SH-SY5Y (cell line): ENCODE measurements around the gene KRT76.

ENCODE experiments used
- GATA2 ChIP-seq: IDR thresholded peaks from 2 replicates; pipeline ENCODE4 v1.6.1; 2011; ENCODE audit warnings: mild to moderate bottlenecking, low read depth, low read length
- GATA3 ChIP-seq: IDR thresholded peaks from 2 replicates; pipeline ENCODE4 v1.6.1; 2011; ENCODE audit warnings: low read depth, mild to moderate bottlenecking, low read length, moderate library complexity

The KRT76 gene

DNA sequence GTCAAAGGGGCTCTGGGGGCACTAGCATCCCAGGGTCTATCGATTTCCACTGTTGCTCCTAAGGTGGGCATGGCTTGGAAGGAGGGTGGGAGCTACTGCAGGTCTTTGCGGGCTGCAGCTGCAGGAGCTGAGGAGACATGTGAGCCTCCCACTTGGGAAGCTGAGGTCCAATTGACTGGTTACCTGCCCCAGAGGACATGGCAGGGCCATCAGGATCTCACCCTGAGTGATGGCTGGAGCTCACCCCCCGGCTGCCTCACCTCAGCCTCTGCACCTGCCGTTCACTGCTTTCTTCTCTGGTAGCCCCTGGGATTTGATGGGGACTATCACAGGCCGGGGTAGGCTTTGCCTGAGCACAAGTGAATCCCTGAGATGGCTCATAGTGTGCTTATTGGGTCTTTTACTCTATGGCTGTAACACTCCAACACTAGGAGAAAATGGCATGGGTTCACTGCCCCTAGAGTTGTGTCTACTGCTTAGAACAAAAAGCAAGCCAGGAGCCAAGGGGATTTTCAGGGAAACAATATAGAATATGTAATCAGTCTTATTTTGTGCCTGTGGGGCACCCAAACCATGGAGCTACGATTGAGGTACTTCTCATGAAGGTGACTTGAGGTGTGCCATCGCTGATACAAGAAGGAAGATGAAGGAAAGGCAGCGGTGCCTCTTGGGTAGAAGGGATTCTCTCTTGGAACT lies 40.0 kb upstream of the KRT76 start:
- no peak for TF ChIP-seq GATA2
- TF ChIP-seq GATA3: no peak

DNA sequence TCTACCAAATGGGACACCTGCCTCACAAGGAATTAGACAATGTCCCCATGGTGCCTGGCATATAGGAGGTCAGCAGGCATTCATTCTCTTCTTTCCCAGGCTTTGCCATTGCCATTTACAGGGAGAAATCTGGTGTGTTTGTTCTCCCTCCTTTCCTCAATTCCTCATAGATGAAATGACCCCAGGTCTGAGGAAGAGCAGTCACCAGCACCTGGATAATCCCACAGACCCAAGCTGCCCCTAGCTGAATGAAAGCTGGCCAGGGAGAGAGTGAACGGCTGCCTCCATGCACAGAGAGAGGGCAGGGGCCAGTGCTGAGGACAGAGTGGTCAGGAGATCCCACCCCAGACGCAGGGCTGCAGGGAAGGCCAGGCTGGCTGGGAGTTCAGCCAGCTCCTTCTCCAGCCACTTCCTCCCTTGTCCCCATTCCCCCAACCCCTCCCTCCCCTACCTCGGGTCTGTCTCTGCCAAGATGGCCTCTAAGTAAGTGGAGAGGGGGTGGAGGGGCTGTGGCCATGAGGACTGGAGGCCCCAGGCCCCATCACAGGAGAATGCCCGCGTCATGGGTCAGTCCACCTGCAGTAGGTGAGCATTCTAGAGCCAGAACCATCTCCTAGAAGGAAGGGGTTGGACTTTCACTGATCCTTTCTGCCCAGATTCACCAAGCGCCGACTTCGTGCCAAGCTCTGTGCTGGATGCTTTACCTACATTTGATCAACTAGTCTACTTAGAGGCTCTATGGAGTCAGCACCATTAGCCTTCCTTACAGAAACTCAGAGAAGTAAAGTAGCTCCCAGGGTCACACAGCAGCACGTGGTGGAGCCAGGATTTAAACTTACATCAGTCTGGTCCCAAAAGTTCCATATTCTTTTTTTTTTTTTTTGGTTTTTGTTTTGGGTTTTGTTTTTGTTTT lies 38.8 kb upstream of the KRT76 start:
- TF ChIP-seq GATA2: no peak
- no peak for TF ChIP-seq GATA3

GRCh38 chr12:52815161-52815560 lies 38.0 kb upstream of the KRT76 start:
- no peak for TF ChIP-seq GATA2
- TF ChIP-seq GATA3: no peak

DNA sequence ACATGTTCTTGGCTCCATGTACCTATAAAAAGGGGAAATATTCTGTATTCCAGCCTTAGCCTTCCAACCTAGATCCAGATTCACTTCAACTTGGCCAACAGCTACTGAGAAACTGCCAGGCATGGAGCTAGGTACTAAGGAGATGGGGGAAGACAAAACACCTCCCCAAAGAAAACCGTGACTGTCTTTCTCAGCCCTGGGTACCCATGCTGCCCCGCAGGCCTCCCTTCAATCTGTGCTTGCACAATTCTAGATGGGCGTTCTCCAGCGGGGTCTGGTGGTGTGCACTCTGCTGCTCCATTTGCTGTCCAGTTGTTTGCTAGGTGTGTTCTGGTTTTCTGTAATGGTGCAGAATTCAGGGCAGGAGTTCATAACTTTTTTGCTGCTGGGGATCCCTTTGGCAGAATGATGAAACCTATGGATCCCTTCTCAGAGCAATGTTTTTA lies 37.6 kb upstream of the KRT76 start:
- TF ChIP-seq GATA3 (no peak), GATA2 (no peak)

DNA sequence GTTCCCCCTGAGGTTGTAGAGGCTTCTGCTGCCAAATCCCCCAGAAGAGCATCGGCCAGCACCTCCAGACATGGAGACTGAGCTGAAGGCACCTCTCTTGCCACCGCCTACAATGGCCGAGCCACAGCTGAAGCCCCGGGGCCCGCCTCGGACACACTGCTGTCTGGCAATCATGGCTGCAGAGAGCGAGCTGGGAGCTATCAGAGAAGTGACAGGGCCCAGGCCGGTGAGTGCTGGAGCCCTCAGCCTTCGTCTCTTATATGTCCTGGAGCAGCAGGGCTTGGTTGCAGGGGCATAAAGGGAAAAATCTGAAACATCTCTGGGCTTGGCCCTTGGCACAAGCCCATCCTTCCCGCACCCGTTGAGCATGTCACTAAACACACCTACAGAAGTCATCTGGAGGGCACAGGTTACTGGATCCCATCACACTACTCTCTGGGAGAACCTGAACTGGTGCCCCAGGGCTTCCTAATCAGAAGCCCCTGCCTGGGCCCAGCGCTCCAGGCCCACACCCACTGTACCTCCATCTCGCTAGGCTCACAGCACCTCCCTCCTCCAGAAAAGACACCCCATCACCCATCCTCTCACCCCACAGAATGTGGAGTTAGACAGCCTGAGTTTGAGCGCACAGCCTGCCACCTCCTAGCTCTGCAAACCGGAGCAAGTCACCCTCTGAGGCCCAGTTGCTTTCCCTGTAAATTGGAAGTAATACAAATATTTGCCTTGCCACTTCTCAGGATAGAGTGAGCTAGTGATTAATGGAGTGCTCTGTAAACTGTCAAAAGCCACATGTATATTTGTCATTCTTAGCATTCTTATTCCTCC lies 37.0 kb upstream of the KRT76 start, which contains the start of gene KRT4:
TSS of gene KRT4 (minus strand) at position 232 of the 825 bp plus-strand sequence. CDS start at position 174, 58 bp downstream.
- TF ChIP-seq GATA3 (no peak), GATA2 (no peak)

GRCh38 chr12:52813203-52813819 lies 36.2 kb upstream of the KRT76 start:
- TF ChIP-seq GATA3 (no peak), GATA2 (no peak)

DNA sequence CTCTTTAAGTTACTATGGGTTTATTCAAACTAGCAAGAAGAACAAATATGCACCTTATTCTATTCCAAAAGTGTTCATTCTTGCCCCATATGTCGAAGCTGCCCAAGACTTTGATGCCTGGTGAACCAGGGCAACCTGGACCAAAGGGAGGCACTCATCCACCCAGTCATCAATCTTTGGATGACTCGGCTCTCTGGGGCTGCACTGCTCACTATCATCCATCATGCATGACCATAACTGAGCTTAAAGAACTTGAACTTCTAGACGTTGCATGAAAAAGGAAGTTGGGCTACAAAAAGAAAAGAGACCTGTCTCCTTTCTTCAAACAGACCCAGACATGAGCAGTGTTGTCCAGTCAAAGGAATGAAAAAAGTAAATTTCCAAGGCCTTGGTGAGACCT lies 35.6 kb upstream of the KRT76 start:
- no peak for TF ChIP-seq GATA3
- no peak for TF ChIP-seq GATA2

DNA sequence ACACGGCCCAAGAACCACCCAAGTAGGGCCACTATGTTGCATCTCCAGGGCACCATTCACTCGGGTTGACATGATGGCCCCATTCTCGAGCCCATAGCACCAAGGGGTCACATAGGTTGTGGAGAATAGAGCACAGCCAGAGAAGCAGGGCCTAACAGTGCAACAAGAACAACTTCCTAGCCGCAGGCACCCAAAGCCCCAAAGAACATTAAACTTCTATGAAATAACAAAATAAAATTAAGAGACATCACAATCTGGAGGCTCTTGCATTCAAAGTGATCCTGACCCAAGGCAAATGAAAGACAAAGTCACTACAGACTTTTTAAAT lies 34.9 kb upstream of the KRT76 start:
- TF ChIP-seq GATA2 (no peak), GATA3 (no peak)

GRCh38 chr12:52811191-52812072 lies 34.3 kb upstream of the KRT76 start:
- no peak for TF ChIP-seq GATA3
- TF ChIP-seq GATA2: no peak

GRCh38 chr12:52810554-52810953 lies 33.4 kb upstream of the KRT76 start:
- TF ChIP-seq GATA2 (no peak), GATA3 (no peak)

DNA sequence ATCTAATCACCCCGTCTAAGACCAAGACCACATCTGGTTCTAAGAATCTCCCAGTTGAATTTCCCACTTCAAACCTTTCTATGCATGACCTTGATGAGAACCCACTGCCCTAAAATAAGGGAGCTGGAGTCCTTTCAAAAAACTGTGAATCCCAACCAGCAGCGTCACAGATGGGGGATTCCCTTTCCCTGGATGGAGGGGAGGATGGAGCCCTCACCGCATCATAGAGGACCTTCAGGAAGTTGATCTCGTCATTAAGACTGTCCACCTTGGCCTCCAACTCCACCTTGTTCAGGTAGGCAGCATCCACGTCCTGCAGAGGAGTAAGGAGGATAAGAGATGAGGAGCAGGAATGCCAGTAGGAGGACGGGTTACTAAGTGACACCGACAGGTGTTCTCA lies 32.0 kb upstream of the KRT76 start:
- TF ChIP-seq GATA3 (no peak), GATA2 (no peak)

DNA sequence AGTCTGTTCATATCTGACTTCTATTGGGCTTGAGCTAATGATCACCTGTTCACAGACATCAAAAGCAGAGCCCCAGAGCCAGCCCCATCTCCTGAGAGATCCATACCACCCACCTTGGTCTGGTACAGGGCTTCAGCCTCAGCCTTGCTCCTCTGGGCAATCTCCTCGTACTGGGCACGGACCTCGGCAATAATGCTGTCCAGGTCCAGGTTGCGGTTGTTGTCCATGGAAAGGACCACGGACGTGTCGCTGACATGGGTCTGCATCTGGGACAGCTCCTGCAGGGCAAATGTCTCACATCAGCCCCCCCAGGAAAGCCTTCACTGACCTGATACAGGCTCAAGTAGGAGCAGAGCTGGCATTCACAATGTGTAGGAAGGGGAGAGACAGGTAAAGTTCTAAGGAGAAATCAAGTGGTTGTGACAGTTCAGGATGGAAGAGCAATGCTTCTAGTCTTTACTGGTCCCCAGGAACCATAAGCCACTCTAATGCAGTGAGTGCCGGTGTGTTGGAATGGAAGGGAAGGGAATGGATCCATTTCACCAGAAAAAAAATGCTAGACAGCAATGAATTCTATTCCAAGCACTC lies 31.5 kb upstream of the KRT76 start:
- no peak for TF ChIP-seq GATA3
- no peak for TF ChIP-seq GATA2
